Hematopoietic multipotent progenitor cell treated with erythropoietin and hydrocortisone succinate and interleukin-3 and kit ligand, for 15 days (in vitro differentiated cells): ENCODE measurements around the gene IRAK3.
"Not testable (repeated sequence)": the region's sequence is repeated elsewhere in the genome, so short reads cannot be mapped to it uniquely, and the experiment has no call there.

ENCODE experiments used
- DNase-seq: peaks from one replicate; pipeline ENCODE4 v3.0.0-alpha.2; 2015; ENCODE audit warnings: low spot score

The IRAK3 gene

DNA sequence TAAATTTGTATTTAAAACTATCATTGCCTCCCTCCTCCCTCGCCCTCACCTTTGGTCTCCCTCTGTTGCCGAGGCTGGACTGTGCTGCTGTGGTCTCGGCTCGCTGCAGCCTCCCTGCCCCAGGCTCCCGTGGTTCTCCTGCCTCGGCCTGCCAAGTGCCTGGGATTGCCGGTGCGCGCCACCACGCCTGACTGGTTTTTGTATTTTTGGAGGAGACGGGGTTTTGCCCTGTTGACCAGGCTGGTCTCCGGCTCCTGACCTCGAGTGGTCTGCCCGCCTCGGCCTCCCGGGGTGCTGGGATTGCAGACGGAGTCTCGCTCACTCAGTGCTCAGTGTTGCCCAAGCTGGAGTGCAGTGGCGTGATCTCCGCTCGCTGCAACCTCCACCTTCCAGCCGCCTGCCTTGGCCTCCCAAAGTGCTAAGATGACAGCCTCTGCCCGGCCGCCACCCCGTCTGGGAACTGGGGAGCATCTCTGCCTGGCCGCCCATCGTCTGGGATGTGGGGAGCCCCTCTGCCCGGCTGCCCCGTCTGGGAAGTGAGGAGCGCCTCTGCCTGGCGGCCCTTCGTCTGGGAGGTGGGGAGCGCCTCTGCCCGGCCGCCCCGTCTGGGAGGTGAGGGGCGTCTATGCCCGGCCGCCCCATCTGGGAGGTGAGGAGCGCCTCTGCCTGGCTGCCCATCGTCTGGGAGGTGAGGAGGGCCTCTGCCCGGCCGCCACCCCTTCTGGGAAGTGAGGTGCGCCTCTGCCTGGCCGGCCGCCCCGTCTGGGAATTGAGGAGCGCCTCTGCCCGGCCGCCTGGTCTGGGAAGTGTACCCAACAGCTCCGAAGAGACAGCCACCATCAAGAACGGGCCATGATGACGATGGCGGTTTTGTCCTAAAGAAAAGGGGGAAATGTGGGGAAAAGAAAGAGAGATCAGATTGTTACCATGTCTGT, 14.4 kb upstream of the IRAK3 start:
- DNase-seq: not testable (repeated sequence)

DNA sequence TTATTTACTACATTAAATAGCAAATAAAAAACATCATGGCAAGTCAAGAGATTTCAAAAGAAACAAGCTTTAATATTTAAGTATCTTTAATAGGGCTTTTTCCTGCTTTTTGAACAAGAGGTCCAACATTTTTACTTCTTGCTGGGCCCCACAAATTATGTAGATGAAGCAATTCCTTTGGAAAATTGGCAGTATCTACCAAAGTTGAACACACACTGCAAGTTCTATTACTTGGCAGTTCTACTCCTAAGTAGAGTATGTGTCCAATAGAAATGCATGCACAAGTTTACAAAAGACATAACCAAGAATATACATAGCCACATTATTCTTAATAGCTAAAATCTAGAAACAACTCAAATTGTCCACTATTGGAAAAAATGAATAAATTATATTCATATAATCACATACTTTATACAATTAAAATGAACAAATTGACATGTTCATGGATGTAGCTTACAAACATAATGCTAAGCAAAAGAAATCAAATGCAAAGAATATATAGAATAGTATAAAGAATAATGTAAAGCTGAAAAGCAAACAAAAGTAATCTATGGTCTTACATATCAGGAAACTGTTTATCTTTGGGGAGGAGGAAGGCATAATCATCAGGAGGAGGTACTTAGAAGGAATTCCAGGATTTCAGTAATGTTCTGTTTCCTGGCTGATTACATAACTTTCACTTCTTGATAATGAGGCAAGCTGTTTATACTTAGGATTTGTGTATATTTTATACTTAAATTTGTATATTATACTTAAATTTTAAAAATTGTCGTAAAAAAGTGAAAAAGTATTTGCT, 12.7 kb upstream of the IRAK3 start:
- no peak for DNase-seq

DNA sequence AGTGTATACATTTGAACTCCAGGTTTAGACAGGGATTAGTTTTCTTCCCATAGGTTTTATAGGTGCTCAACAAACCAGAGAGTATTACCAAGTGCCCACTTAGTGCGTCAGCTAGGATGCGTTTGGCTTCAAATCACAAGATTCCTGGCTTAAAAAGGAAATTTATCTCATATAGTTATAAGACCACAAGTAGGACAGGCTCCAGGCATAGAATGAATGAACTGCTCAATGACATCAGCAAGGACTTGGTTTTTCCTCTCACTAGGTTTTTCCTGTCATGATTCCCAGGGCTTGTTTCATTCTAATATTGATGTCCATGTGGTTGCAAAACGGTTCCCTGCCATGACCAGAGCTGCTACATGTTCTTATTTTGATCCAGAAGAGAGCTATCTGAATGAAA, 6.1 kb upstream of the IRAK3 start:
- no peak for DNase-seq

DNA sequence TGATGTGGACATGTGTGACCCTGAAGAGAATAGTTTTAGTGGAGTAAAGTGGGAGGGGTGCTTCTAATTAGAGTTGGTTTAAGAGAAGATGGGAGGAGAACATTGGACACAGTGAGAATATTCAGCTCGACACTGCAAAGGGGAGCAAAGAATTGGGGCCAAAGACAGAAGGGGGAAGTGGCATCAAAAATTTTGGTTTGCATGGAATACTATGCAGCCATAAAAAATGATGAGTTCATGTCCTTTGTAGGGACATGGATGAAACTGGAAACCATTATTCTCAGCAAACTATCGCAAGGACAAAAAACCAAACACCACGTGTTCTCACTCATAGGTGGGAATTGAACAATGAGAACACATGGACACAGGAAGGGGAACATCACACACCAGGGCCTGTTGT, 4.2 kb upstream of the IRAK3 start:
- not testable (repeated sequence) for DNase-seq

DNA sequence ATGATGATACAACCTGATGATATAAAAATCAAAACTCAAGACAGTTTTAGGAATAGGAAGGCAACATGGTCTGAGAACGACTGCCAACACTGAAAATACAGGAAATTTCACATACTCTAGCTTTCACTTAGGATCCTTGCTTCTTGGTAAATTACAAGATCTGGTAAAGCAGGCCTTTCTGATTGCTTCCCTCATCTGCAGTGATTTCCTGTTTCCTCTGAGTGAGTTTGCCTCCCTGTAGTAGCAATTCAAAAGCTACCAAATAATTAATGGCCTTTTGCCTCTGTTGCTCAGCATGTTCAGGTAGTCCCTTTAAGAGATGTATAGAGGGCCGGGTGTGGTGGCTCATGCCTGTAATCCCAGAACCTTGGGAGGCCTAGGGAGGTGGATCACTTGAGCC, 2.0 kb upstream of the IRAK3 start:
- DNase-seq: no peak

DNA sequence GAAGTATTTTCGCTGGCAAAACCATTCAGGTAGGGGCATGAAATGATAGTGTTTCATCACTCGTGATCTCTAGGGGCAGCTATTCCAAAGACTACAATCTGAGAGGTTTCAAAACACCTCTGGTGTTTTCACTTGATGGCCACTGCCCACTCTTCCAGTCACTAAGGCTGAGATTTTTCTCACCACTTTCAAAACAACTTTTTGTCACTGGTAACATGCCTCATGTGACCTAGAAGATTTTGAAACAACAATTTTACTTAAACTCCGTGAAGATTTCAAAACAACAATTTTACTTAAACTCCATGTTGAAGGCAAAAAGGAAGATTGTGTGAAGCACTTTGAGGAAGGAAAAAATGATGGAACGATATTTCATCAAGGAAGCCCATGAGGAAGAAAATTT, 1.2 kb upstream of the IRAK3 start:
- DNase-seq: no peak

DNA sequence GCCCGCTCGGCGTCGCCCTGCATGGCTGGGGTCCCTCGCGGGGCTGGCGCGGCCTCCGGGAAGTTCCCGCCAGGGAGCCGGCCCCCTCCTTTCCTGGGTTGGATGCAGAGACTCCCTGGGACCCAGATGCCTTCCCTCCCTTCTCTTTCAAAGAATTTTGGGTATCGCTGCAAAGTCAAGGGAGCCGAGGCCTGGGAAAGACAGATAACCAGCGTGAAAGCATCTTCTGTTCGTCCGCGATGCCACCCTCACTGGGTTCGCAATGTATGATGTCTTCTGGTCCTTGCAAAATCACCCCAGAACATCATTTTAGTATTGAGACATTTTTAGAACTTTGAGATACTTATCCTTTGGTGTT, 451 bp downstream of the IRAK3 start:
- DNase-seq: peak; percentile 46

DNA sequence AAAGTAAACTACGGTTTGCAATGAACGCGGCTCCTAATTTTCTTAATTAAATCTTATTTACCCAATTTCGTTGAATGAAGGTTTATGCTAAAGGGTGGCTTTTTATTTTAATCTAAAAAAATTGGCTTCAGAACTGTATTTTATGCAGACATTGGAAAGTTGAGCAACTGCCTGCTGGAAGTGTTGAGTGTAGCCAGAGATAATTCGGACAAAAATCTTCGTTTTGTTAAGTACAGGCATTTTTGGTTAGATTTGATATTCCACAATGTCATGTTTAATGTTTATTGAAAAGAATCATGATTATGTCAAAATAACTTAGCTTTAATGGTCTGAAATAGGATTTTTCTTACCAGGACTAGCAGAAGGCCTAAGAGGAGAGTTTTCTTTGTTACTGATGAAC, 875 bp downstream of the IRAK3 start:
- DNase-seq: no peak

DNA sequence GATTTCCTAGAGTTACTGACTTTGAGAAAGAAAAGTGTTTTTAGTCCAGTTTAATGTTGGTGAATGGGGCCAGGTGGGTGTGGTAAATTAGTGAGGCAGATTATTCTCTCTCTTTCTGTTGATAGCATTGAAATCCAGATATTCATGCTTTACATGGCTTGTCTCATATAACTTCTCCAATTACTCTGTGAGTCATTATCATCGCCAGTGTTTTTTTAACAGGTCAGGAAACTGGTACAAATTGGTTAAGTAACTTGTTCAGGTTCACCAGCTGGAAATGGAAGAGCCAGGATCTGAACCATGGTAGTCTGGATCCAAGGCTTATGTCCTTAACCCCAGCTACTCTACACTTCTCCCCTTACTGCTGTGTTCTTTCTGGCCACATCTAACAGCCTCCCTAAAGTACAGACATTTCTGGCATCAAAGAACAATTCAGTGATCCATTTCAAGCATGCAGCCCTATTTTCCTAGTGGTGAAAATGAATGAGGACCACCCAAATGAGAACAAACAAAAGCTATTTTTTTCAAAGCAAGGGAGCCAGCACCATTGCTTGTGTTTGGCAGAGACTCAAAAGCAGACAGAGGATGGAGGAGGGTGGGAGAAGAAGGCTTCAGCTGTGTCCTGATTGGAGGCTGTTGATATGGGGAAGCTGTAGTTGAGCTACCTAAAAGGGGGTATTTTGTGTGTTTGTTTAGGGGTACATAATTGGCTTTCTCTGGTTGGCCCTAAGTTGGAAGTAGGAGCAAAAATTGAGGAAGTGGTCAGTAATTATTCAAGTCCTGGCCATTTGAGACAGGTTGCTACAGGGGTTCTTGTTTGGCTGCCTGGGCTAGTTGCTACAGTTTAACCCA, 1.7 kb downstream of the IRAK3 start:
- no peak for DNase-seq

DNA sequence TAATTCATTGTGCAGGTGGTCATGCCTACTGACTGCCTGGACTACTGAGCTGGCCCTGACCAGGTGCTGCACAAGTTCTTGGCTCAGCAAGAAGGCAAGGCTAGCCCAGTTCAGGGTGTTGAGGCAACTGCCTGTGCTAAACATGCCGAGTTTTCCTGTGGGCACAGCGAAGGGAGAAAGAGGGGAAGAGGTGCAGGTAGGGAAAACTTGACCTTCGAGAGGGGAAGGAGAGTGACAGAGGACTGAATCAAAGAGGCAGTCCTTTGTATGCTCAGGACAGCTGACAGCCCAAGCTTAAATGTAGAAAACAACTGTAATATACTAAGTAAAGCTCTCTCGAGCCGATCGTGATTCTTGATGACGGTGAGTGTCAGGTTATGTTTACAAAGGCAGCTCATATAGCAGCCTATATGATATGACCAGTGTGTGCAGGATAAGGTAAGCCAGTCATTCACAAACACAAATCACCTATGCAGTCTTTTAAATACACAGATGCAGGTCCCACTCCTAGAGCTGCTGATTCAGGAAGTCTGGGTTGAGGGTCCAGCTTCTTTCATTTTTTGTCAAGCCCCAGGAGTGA, 2.6 kb downstream of the IRAK3 start:
- no peak for DNase-seq

DNA sequence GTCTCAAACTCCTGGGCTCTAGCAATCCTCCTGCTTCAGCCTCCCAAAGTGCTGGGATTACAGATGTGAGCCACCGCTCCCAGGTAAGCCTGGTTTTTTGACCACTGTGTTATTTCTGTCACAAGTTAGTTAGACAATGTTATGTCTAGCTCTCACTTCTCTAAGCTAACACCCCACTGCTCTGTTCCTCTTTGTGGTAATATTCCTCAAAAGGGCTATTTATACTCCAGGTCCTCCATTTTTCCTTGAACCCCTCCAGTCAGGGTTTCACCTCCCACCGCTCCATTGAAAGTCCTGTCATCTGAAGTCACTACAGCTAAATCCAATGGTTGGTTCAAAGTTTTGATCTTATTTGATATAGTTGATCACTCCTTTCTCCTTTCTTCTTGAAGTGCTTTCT, 5.1 kb downstream of the IRAK3 start:
- DNase-seq: no peak

DNA sequence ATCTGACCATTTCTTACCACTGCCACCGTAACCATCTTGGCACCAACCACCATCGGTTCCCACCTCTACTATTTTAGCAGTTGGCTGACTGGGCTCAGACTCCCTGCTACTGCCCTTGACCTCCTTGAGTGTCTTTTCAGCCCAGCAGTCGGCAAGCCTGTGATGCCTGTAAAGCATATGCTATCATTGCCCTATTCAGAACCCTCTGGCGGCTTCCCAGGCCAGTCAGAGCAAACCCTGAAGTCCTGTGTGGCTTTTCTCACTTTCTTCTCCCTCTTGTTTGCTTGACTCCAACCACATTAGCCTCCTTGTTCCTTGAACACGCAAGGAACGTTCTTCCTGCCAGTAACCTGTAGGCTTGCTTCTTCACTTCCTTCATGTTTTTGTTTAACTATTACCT, 6.2 kb downstream of the IRAK3 start:
- DNase-seq: no peak

DNA sequence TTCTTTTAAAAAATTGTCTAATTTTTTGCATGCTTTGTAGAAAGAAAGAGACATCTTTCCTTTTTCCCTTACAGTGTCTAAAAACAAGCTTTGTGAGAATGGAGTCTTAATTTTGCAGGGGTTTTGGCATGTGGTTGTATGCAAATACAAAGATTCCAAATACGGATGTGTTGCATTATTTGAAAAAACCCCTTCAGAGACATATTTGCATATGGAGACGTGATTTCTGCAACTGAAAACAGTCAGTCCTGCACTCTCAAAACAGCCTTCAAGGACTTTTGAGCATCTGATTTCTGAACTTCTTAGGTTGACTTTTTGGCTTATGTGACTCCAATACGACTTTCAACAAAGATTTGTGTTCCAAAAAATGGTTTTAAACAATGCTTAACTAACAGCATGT, 7.8 kb downstream of the IRAK3 start:
- DNase-seq: no peak

DNA sequence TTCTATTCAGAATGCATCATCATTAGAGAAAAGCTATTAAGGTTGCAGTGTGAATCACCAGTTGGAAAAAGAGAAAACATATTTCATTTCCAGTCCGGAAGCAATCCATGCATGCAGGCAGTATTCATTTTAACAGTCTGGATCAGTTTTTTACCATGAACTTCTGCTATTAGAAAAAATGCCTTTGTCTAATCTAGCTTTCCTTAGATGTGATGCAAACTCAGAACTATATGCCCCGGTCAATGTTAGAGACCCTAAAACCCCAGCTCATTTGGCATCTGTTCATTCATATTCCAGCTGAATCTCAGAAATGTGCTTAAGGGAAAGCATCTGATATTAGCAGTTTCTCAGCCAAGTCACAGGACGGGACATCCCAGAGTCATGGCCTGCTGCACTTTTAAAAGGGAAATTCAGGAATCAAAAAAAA, 8.5 kb downstream of the IRAK3 start:
- no peak for DNase-seq

DNA sequence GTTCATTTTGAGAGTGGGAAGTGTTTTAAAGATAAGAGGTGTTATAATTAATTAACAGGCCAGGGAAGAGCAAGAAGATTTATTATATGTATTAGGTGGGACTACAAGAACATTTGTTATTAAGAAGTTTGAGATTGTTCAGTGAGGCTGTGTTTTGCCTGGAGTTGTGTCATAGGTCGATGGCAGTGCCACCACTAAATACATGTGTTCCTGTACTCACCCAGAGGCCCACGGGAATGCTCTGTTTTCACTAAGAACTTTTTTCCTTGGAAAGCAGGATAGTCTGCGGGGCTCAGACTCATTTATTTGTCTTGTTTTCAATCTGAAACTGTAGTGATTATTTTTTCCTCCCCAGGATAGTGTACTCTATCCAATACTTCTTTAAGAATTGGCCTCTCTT, 10.1 kb downstream of the IRAK3 start:
- DNase-seq: no peak

DNA sequence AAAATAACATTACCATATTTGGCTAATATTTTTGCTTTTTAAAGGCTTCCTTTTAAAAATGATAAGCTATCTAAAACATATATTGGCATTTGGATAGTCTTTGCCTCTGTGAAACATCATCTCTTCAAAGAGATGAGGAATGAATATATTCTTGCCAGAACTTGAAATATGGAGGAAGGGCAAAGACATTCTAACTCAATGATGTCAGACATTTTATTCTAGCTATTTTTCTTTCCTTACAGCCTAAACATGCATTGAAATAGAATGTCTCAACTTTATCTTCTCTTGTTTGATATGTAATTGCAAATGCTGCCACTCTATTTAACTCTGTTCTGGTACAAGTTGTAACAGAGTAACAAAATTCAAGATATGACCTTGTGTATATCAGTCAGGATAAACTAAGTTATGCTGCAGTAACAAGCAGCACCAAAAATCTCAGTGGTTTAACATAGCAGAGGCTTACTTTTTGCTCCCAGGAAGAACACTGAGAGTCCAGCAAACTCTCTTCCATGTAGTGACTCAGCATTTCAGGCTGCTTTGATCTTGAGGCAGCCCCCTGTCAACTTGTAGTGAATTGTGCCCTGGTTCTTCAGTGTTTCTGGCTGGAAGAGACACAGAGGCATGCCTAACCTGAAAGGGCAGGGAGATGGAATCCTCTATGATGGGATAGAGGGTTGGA, 11.0 kb downstream of the IRAK3 start:
- DNase-seq: no peak

DNA sequence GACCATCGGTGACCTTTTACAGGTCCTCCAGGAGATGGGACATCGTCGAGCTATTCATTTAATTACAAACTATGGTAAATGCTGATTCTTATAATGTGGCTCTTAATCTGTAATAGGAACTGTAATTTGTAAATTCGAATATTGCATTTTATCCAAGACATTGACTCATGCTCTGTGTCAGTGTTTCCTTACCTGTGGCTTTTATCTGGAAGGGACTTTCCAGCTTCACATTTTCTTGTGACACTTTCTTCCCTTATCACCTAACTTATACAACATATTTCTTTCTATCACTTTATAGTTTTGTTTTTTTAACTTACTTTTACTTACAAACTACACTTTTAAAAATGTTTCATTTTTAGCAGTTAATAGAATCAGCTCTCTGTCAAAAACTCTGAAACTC, 14.8 kb downstream of the IRAK3 start:
- no peak for DNase-seq

DNA sequence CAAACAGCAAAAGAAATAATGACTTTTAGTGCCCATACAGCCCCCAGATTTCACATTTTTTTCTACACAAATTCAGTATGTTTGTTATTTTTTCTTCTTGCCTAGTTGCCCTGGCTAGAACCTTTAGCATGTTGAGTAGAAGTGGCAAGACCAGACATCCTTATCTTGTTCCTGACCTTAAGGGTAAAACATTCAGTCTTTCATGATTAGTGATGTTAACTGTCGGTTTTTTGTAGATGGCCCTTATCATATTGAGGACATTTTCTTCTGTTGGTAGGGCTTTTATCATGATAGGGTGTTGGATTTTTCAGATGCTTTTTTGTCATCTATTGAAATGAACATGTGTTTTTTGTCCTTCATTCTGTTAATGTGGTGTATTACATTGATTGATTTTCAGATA, 17.1 kb downstream of the IRAK3 start:
- DNase-seq: no peak

DNA sequence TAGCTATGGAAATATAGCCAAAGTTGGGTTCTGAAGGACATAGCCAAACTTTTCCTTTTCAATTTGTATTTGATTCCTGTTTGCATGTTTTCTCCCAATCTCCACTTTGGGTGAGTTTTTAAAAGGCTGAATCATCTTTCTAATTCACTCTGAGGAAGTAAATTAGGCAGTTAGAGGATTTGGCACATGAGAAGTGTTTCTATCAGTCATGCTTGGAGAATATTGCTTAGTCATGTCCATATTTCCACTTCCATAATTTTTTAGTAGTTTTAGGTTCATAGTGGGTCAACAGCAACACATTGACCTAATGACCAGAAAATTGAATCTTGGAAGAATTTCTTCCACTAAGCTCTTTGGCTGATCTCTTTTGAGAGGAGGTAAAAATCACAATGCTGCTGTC, 21.8 kb downstream of the IRAK3 start:
- DNase-seq: no peak

DNA sequence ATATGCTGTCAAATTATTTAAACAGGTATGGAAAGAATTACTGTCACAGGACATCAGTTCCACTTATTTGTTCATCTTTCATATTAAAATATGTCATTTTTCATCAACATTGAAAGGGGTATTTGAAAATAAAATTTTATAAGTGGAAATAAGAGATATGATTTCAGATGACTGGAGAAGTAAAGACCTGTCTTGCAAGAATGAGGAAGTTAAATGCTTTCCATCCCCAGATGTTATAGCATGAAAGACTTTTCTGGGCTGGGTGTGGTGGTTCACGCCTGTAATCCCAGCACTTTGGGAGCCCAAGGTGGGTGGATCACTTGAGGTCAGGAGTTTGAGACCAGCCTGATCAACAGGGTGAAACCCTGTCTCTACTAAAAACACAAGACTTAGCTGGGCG, 22.6 kb downstream of the IRAK3 start:
- DNase-seq: not testable (repeated sequence)

DNA sequence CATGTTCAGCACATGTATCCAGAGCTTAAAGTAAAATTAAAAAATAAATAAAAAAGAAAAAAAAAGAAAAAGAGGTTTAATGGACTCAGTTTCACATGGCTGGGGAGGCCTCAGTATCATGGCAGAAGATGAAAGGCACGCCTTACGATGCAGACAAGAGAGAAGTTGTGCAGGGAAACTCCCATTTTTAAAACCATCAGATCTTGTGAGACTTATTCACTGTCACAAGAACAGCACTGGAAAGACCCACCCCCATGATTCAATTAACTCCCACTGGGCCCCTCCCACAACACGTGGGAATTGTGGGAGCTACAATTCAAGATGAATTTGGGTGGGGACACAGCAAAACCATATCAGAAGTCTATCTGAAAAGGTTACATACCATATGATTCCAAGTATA, 24.0 kb downstream of the IRAK3 start:
- not testable (repeated sequence) for DNase-seq
